ENCODE results near the gene GPR143. TPM values are rescaled to one million over a fixed set of nuclear protein-coding genes. Genes with fewer than 3 reads are reported as not detected.

Gene GPR143
- total and polyA plus RNA-seq, 10 donors: 0.17 TPM; not detected in 9

GRCh38 chrX:9767375-9767774, 1.7 kb upstream of the GPR143 start:
- H3K4me1 ChIP-seq: no peaks in the 10 kb centered on the region
- WGBS, 5 donors: 15 to 46% (median 31%) methylated on average over 4 to 6 of the region's 6 CpGs
- H3K4me3 ChIP-seq: no peak overlapping the region
- H3K36me3 ChIP-seq: no peaks in the 10 kb centered on the region
- no peak overlapping the region for H3K27ac ChIP-seq
- H3K9me3 ChIP-seq: no peaks in the 10 kb centered on the region
- peaks cover 0 to 32% (median 13%) of the 10 kb centered on the region in 7 donors for H3K27me3 ChIP-seq (replicated peaks in 1 of 7)
- TF ChIP-seq CTCF (IDR thresholded peaks at IDR 0.05 in 8 of 11, conservative IDR thresholded peaks at IDR 0.05 in 3 of 11): no peak
- TF ChIP-seq POLR2A (IDR thresholded peaks at IDR 0.05): no peak
- no peak for TF ChIP-seq POLR2AphosphoS5 (IDR thresholded peaks at IDR 0.05)
- no peak for DNase-seq
- intact Hi-C loops (cut with DNase I; ENCODE audit: low total_unique reads): no loop called here

- 20 to 43% (median 27%) methylated on average over 14 to 67 of the region's 67 CpGs for WGBS, 5 donors
- no peaks in the 10 kb centered on the region for H3K9me3 ChIP-seq
- intact Hi-C loops (cut with DNase I; ENCODE audit: low total_unique reads): no loop called here
- no peak overlapping the region for H3K27ac ChIP-seq
- H3K27me3 ChIP-seq (replicated peaks in 1 of 7): peaks cover 0 to 37% (median 13%) of the 10 kb centered on the region in 7 donors
- no peak for DNase-seq
- H3K36me3 ChIP-seq: no peaks in the 10 kb centered on the region
- no peaks in the 10 kb centered on the region for H3K4me1 ChIP-seq
- H3K4me3 ChIP-seq: no peak overlapping the region
- TF ChIP-seq POLR2AphosphoS5 (IDR thresholded peaks at IDR 0.05) (no peak), CTCF (IDR thresholded peaks at IDR 0.05 in 8 of 11, conservative IDR thresholded peaks at IDR 0.05 in 3 of 11) (no peak), POLR2A (IDR thresholded peaks at IDR 0.05) (no peak)
These were observed 443 bp downstream of the GPR143 start for GRCh38 chrX:9765072-9765736.

GRCh38 chrX:9759337-9759736, 6.3 kb downstream of the GPR143 start:
- H3K36me3 ChIP-seq: no peaks in the 10 kb centered on the region

More at GRCh38 chrX:9759337-9759736, 6.3 kb downstream of the GPR143 start:
- H3K4me3 ChIP-seq: no peak overlapping the region
- WGBS, 5 donors: 72 to 93% (median 74%) methylated on average over 8 of the region's 8 CpGs; no CpG with 5 or more reads in 1 of the 5 donors
- intact Hi-C loops (cut with DNase I; ENCODE audit: low total_unique reads): no loop called here
- H3K4me1 ChIP-seq: no peaks in the 10 kb centered on the region
- TF ChIP-seq CTCF (IDR thresholded peaks at IDR 0.05 in 8 of 11, conservative IDR thresholded peaks at IDR 0.05 in 3 of 11) (no peak), POLR2A (IDR thresholded peaks at IDR 0.05) (no peak), POLR2AphosphoS5 (IDR thresholded peaks at IDR 0.05) (no peak)
- no peak overlapping the region for H3K27ac ChIP-seq
- H3K9me3 ChIP-seq: peaks cover 0 to 24% (median 2%) of the 10 kb centered on the region in 8 donors
- H3K27me3 ChIP-seq (replicated peaks in 1 of 7): peaks cover 0 to 5% (median 0%) of the 10 kb centered on the region in 7 donors
- DNase-seq: no peak
